ENCODE results near the gene TP53BP1.

Gene TP53BP1

GRCh38 chr15:43508991-43509659, 16.2 kb upstream of the TP53BP1 start:
- TF ChIP-seq CTCF (IDR thresholded peaks at IDR 0.05; ENCODE audit: borderline replicate concordance, control extremely low read depth, extremely low read depth, insufficient read depth, missing control alignments) = no peak
- in situ Hi-C loops (cut with MboI; ENCODE audit: low sequenced_read_pairs, unreplicated experiment) = no loop called here
- no peak for DNase-seq (ENCODE audit: low spot score)

- in situ Hi-C loops (cut with MboI; ENCODE audit: low sequenced_read_pairs, unreplicated experiment) = no loop called here
- DNase-seq (ENCODE audit: low spot score) = no peak
- no peak for TF ChIP-seq CTCF (IDR thresholded peaks at IDR 0.05; ENCODE audit: borderline replicate concordance, control extremely low read depth, extremely low read depth, insufficient read depth, missing control alignments)
Observed at GRCh38 chr15:43508421-43508820, 15.5 kb upstream of the TP53BP1 start.

- DNase-seq (ENCODE audit: low spot score) = no peak
- in situ Hi-C loops (cut with MboI; ENCODE audit: low sequenced_read_pairs, unreplicated experiment) = no loop called here
- no peak for TF ChIP-seq CTCF (IDR thresholded peaks at IDR 0.05; ENCODE audit: borderline replicate concordance, control extremely low read depth, extremely low read depth, insufficient read depth, missing control alignments)
Observed at GRCh38 chr15:43505738-43506137, 12.8 kb upstream of the TP53BP1 start.

- no peak for DNase-seq (ENCODE audit: low spot score)
- in situ Hi-C loops (cut with MboI; ENCODE audit: low sequenced_read_pairs, unreplicated experiment) = no loop called here
- TF ChIP-seq CTCF (IDR thresholded peaks at IDR 0.05; ENCODE audit: borderline replicate concordance, control extremely low read depth, extremely low read depth, insufficient read depth, missing control alignments) = no peak
Observed at GRCh38 chr15:43499635-43500034, 6.7 kb upstream of the TP53BP1 start.

- no peak for TF ChIP-seq CTCF (IDR thresholded peaks at IDR 0.05; ENCODE audit: borderline replicate concordance, control extremely low read depth, extremely low read depth, insufficient read depth, missing control alignments)
- in situ Hi-C loops (cut with MboI; ENCODE audit: low sequenced_read_pairs, unreplicated experiment) = no loop called here
- no peak for DNase-seq (ENCODE audit: low spot score)
Observed at GRCh38 chr15:43498990-43499389, 6.0 kb upstream of the TP53BP1 start.

GRCh38 chr15:43493703-43494472, 932 bp upstream of the TP53BP1 start:
- no peak for DNase-seq (ENCODE audit: low spot score)
- TF ChIP-seq CTCF (IDR thresholded peaks at IDR 0.05; ENCODE audit: borderline replicate concordance, control extremely low read depth, extremely low read depth, insufficient read depth, missing control alignments) = no peak
- in situ Hi-C loops (cut with MboI; ENCODE audit: low sequenced_read_pairs, unreplicated experiment) = no loop called here
